Lower lobe of right lung (tissue), 2 donors: Measurements from ENCODE around the gene EMILIN3. TPM values are rescaled to one million over a fixed set of nuclear protein-coding genes. Genes with fewer than 3 reads are reported as not detected.

Experiments used
- ATAC-seq, 2 donors: fragments of 200-7000 bp; cut with Tn5 transposase; one replicate each; pipeline ENCODE4 v1.9.1; 2020 to 2022; ENCODE audit warnings: mild to moderate bottlenecking in 2 of 2, moderate library complexity in 2 of 2
- DNase-seq: peaks from one replicate; pipeline ENCODE4 v3.0.0-alpha.2; 2020
- H3K27ac ChIP-seq: fragments of 200-600 bp; one replicate; pipeline ENCODE4 v1.8.0; 2022
- H3K27me3 ChIP-seq: fragments of 200-600 bp; one replicate; pipeline ENCODE4 v1.8.0; 2022; ENCODE audit warnings: low read depth
- H3K36me3 ChIP-seq: fragments of 200-600 bp; one replicate; pipeline ENCODE4 v1.8.0; 2022; ENCODE audit warnings: mild to moderate bottlenecking
- H3K4me1 ChIP-seq: fragments of 200-600 bp; one replicate; pipeline ENCODE4 v1.8.0; 2022
- H3K4me3 ChIP-seq: fragments of 200-600 bp; one replicate; pipeline ENCODE4 v1.8.0; 2022; ENCODE audit warnings: mild to moderate bottlenecking
- H3K9me3 ChIP-seq: fragments of 200-600 bp; one replicate; pipeline ENCODE4 v1.8.0; 2022
- intact Hi-C: fragments of 100-400 bp; cut with DNase I; formaldehyde crosslinking; loops from one replicate; pipeline ENCODE4 v1.11.0; 2022
- total RNA-seq: library from RNA; stranded (reverse); fragmentation: NEBNext Ultra II Directional; extraction: Animal tissue kit (Norgen Biotek cat#: 25700); gene quantifications from one replicate; pipeline ENCODE4 v1.2.1, GENCODE V29; 2021
- TF ChIP-seq, protein P1 (sequence below): fragments of 200-600 bp; IDR thresholded peaks from one replicate; pipeline ENCODE4 v1.8.0; 2022; ENCODE audit warnings: antibody characterized with exemption, mild to moderate bottlenecking
- donor health status: DM: no; HTN: yes; CAD: no; lungs with severe emphysema.

Gene EMILIN3
- total RNA-seq, 1 donor from 2014 or later = 0.15 TPM

DNA sequence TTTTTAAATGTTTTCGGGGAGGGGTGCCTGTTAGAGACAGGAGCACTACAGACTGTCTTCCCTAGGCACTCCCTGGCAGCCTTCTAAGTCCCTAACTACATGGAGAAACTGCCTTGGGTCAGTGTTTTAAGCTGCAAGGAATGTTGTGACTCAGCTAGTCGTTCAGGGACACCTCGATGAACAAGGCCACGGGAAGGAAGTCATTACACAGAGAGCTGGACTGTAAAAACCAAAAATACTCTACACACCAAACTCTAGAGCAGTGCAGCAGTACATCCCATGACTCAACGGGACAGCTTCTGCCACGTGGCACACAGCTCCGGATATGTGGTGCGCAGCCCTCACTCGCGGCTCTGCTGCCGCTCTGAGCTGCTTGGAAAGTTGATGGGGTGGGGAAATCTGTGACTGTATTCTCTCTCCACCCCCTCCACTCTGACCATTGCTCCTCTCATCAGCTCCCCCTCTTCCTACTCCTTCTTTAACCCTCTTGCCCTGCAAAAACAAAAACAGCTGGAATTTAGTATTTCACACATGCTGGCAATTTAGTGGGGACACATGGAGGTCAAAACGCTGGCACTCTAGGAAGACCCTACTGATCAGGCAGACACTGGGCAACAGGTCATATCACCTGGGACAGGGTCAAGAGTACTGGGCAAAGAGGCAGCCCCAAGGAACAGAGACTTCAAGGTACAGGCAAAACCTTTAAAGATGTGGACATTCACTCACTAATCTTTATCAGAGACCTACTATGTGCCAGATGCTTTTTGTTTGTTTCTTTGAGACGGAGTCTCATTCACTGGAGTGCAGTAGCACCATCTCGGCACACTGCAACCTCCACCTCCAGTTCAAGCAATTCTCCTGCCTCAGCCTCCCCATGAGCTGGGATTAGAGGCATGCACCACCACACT is 36.9 kb downstream of the EMILIN3 start:
- intact Hi-C loops = no loop called here
- DNase-seq (peak; percentile 71), ATAC-seq (peak; percentile 86 to 91)
- no peaks in the 10 kb centered on the region for H3K9me3 ChIP-seq
- H3K27me3 ChIP-seq = no peaks in the 10 kb centered on the region
- peaks cover 26% of the 10 kb centered on the region for H3K4me1 ChIP-seq
- TF ChIP-seq, protein P1, sequence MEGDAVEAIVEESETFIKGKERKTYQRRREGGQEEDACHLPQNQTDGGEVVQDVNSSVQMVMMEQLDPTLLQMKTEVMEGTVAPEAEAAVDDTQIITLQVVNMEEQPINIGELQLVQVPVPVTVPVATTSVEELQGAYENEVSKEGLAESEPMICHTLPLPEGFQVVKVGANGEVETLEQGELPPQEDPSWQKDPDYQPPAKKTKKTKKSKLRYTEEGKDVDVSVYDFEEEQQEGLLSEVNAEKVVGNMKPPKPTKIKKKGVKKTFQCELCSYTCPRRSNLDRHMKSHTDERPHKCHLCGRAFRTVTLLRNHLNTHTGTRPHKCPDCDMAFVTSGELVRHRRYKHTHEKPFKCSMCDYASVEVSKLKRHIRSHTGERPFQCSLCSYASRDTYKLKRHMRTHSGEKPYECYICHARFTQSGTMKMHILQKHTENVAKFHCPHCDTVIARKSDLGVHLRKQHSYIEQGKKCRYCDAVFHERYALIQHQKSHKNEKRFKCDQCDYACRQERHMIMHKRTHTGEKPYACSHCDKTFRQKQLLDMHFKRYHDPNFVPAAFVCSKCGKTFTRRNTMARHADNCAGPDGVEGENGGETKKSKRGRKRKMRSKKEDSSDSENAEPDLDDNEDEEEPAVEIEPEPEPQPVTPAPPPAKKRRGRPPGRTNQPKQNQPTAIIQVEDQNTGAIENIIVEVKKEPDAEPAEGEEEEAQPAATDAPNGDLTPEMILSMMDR = no peak
- no peaks in the 10 kb centered on the region for H3K36me3 ChIP-seq
- H3K27ac ChIP-seq = peak overlapping the region; percentile 67
- no peak overlapping the region for H3K4me3 ChIP-seq

DNA sequence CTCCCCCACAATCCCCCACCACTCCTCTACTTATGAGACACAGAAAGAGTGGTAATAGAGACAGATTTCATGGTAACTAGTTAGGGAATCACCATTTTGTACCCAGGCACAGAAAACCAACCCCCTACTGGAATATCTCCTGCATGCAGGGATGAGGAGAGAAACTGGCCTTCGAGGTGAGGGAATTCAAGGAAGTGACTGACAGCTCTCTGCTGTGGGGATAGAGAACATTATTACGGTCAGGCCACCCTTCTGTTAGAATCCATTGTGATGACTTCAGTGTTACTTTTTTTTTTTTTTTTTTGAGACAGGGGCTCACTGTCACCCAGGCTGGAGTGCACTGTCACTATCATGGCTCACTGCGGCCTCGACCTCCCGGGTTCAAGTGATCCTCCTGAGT is 39.4 kb downstream of the EMILIN3 start:
- Histone ChIP-seq H3K4me1 (peaks cover 20% of the 10 kb centered on the region), H3K4me3 (no peak overlapping the region), H3K27me3 (no peaks in the 10 kb centered on the region), H3K27ac (no peak overlapping the region), H3K36me3 (no peaks in the 10 kb centered on the region), H3K9me3 (no peaks in the 10 kb centered on the region)
- TF ChIP-seq, protein P1 = no peak
- ATAC-seq (no peak), DNase-seq (no peak)
- intact Hi-C loops = no loop called here

DNA sequence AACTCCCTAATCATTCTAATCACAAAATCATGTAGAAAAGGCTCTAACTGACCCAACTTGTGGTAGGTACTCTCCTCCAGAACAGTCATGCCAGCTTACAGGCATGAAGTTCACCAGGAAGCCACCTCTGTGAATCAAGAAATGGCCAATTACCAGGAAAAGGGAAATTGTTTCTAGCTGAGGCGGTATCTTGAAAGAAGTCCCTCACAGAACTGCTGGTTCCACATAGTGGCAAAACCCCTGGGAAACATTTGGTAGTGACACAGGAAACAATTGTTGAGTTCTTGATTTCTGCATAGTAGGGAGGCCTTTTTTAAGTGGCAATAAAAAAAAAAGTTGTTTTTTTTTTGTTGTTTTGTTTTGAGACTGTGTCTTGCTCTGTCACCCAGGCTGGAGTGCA is 45.6 kb downstream of the EMILIN3 start:
- DNase-seq (no peak), ATAC-seq (no peak)
- no peak overlapping the region for H3K4me3 ChIP-seq
- H3K27ac ChIP-seq = no peak overlapping the region
- peaks cover 15% of the 10 kb centered on the region for H3K4me1 ChIP-seq
- H3K9me3 ChIP-seq = no peaks in the 10 kb centered on the region
- H3K27me3 ChIP-seq = no peaks in the 10 kb centered on the region
- intact Hi-C loops = no loop called here
- TF ChIP-seq, protein P1 = no peak
- H3K36me3 ChIP-seq = no peaks in the 10 kb centered on the region

DNA sequence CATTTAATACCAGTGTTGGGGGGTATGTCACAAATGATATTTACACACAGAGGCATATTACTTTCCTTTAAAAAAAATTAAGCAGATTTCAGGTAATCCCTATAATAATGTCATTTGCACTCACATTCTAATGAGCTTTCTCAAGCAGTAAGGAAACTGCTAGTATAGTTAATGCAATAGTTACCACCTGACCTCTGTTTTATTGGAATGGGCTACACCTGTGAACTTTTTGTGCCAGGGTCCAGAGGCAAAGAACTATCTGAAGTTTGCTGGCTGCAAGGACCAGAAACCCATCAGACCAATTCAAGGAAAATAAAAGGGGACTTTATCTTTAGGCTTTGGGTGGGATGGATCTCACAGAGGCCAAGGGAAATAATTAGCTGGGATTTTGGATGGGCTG is 46.2 kb downstream of the EMILIN3 start:
- peaks cover 16% of the 10 kb centered on the region for H3K4me1 ChIP-seq
- ATAC-seq = no peak

DNA sequence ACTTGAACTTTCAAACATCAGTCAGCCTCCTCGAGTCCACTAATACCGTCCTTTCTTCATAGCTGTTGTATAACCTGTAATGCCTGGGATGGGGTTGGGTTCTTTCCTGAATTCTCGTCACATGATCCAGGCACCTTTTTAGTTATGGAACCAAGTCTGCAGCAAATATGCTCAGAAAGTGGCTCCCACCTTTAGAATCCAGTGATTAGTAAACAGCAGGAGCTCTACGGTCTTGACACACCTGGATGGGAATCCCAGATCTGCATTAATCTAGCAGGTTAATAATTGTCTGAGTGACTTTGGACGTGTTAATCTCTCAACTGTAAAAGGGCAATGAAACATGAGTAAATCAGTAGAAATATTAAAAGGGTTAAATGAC is 48.4 kb downstream of the EMILIN3 start:
- TF ChIP-seq, protein P1 = no peak
- H3K9me3 ChIP-seq = no peaks in the 10 kb centered on the region
- intact Hi-C loops = no loop called here
- peak overlapping the region; percentile 90 for H3K27ac ChIP-seq
- no peak for ATAC-seq
- no peak for DNase-seq
- peak overlapping the region; percentile 79 for H3K4me3 ChIP-seq
- H3K4me1 ChIP-seq = peaks cover 16% of the 10 kb centered on the region
- no peaks in the 10 kb centered on the region for H3K27me3 ChIP-seq
- no peaks in the 10 kb centered on the region for H3K36me3 ChIP-seq

More for the DNA sequence above, 46.2 kb downstream of the EMILIN3 start:
- H3K9me3 ChIP-seq = no peaks in the 10 kb centered on the region
- H3K27ac ChIP-seq = no peak overlapping the region
- DNase-seq = no peak
- TF ChIP-seq, protein P1 = no peak
- no peak overlapping the region for H3K4me3 ChIP-seq
- intact Hi-C loops = no loop called here
- H3K36me3 ChIP-seq = no peaks in the 10 kb centered on the region
- no peaks in the 10 kb centered on the region for H3K27me3 ChIP-seq
